GM10248 (cell line): ENCODE measurements around the gene MLPH.

Experiments used
- CTCF ChIA-PET: fragments of 300-600 bp; sonication (Branson Sonifier 250); formaldehyde crosslinking; extraction: SDS; loops from one replicate; lab custom pipeline; 2021; ENCODE audit warnings: antibody characterized with exemption; lab: Yijun Ruan, JAX
- POLR2A ChIA-PET: fragments of 350-650 bp; sonication (Branson Sonifier 250); formaldehyde crosslinking; extraction: SDS; loops from one replicate; lab custom pipeline; 2020; ENCODE audit warnings: antibody characterized with exemption; lab: Yijun Ruan, JAX
- DNase-seq: peaks from one replicate; pipeline ENCODE4 v3.0.0; 2012; ENCODE audit errors: extremely low spot score
- TF ChIP-seq, protein P1 (sequence below): IDR thresholded peaks from 2 replicates; pipeline ENCODE4 v1.5.1; 2012; ENCODE audit warnings: mild to moderate bottlenecking, low read depth; ENCODE audit errors: extremely low read depth, missing control alignments, control extremely low read depth

MLPH gene

DNA sequence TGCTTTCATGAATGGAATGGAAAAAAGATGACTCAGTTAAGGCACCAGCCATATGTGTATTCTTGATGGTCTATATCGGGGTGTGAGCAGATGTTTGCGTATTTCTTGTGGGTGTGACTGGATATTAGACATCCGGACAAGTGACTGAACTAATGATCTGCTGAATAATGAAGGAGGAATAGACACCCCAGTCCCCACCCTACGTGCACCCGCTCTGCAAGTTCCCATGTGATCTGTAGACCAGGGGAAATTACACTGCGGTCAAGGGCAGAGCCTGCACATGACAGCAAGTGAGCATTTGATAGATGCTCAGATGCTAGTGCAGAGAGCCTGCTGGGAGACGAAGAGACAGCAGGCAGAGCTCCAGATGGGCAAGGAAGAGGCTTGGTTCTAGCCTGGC, 66.9 kb downstream of the MLPH start:
- ChIA-PET CTCF (interaction anchor here (1.3 to 5.5 kb wide), 2 partner anchors 14 to 18 kb away, joined by 3 to 32 read pairs; no protein-coding TSS in a partner anchor), POLR2A (no interaction called here)
- TF ChIP-seq, protein P1, sequence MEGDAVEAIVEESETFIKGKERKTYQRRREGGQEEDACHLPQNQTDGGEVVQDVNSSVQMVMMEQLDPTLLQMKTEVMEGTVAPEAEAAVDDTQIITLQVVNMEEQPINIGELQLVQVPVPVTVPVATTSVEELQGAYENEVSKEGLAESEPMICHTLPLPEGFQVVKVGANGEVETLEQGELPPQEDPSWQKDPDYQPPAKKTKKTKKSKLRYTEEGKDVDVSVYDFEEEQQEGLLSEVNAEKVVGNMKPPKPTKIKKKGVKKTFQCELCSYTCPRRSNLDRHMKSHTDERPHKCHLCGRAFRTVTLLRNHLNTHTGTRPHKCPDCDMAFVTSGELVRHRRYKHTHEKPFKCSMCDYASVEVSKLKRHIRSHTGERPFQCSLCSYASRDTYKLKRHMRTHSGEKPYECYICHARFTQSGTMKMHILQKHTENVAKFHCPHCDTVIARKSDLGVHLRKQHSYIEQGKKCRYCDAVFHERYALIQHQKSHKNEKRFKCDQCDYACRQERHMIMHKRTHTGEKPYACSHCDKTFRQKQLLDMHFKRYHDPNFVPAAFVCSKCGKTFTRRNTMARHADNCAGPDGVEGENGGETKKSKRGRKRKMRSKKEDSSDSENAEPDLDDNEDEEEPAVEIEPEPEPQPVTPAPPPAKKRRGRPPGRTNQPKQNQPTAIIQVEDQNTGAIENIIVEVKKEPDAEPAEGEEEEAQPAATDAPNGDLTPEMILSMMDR, result no peak
- DNase-seq, result no peak

DNA sequence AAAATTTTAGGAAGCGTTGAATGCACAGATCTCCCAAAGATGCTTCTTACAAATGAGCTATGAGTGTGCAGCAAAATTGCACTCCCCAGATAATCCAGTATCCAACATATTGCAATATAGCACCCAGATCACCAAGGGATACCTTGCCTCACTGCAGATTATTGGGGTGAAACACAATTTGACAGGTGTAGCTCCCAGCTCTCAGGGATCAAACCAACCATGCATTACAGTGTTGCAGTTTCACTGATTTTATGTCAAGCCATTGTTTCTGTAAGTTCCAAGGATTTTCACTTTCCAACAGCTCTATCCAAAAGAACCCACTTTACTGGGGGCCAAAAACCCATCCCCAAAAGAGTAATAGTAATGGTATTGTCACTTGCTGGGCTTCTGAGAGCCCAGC, 68.5 kb downstream of the MLPH start:
- CTCF ChIA-PET, result interaction anchor here (1.6 to 4.1 kb wide), 3 partner anchors 17 to 80 kb away, joined by 5 to 34 read pairs (median 12); no protein-coding TSS in a partner anchor
- POLR2A ChIA-PET, result no interaction called here
- DNase-seq, result no peak
- TF ChIP-seq, protein P1, result no peak

DNA sequence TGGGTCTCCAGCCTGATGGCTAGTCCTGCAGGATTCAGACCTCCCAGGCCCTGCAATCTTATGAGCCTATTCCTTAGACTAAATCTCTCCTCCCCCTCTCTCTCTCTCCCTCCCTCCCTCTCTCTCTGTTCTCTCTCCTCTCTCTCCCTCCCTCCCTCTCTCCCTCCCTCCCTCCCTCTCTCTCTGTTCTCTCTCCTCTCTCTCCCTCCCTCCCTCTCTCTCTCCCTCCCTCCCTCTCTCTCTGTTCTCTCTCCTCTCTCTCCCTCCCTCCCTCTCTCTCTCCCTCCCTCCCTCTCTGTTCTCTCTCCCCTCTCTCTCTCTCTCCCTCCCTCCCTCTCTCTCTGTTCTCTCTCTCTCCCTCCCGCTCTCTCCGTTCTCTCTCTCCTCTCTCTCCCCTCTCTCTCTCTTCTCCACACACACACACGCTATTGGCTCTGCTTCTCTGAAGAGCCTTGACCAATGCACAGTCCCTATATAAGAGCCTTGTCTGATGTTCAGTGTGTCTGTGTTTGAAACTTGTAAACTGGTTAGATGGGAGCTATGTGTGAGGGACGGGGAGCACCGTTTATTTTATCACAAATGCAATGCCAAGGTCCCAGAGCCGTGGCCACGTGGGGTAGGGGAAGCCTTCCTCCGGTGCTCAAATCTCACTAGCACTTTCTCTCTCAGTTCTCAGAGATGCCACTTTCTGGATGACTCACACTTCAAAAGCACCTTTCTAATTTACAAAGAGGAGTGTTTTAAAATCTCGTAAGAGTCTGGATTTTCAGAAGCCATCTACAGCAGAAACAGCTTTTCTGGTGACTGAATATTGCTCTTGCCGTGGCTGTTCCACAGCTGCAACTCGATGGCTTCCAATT, 70.0 kb downstream of the MLPH start:
- peak; percentile 74 for DNase-seq
- ChIA-PET CTCF (interaction anchor here (1.2 to 4.1 kb wide), 4 partner anchors 15 to 44 kb away, joined by 3 to 34 read pairs (median 9); no protein-coding TSS in a partner anchor), POLR2A (no interaction called here)
- TF ChIP-seq, protein P1, result no peak

DNA sequence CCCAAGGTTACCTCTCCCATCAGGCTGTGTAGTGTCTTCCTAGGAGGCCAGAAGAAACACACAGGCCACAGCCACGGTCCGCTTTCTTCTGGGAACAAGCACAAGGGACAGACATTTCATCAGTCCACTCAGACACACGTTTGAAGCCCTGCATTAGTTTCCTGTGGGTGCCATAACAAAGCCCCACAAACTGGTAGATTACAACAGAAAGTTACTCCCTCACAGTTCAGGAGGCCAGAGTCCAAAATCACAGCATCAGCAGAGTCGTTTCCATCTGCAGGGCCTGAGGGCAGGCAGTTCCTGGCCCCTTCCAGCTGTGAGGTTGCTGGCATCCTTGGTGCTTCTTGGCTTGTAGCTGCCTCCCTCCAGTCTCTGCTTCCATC, 70.6 kb downstream of the MLPH start:
- CTCF ChIA-PET, result interaction anchor here (0.8 to 4.1 kb wide), 6 partner anchors 11 to 188 kb away, joined by 3 to 34 read pairs (median 3); no protein-coding TSS in a partner anchor
- TF ChIP-seq, protein P1, result no peak
- no peak for DNase-seq
- POLR2A ChIA-PET, result no interaction called here

DNA sequence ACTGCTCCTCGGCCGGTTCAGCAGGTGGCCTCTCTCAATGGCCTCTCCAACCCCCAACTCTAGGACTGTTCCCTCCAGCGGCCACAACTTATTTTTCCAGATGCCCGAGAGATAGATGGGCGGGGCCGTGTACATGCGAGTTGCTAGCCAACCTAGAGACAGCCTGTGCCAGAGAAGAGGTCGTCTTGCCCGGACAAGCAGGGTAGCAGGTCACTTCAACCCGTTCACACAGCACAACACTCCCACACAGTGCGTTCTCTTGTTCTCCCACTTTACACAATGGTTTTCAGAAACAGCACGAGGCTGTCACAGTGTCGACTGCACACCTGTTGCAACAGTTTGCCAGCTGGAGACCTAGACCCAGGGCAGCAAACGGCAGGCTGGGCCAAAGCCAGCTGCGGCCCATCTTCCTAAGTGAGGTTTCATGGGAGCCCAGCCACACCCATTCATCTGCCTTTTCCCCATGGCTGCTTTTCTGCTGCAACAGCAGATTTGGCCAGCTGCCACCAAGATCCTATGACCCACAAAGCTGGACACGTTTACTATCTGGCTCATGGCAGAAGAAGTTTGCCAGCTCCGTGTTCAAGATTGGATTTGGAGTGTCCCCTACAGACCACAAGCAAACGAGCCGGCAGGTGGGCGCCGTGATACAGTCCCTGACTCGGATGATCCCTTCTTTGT, 72.0 kb downstream of the MLPH start:
- CTCF ChIA-PET, result interaction anchor here (0.7 to 1.8 kb wide), 4 partner anchors 9 to 576 kb away, joined by 3 to 9 read pairs (median 6); no protein-coding TSS in a partner anchor

DNA sequence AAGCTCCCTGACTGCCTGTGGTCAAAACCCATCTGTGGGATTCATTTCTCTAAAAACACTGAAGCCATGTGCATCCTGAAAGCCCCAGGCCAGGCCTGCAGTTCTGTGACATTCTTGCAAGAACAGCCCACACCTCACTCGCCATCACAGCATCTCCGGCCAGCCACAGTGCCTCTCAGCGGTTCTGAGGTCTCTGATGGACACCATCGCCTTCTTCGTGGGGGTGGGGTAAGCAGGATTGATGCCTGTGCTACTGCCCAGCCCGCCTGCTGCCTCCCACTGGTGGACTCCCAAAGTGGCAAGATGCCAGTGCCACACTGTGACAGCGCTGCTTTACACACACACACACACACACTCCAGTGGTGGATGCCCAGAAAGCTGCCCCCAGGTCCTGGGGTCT, 74.2 kb downstream of the MLPH start:
- POLR2A ChIA-PET, result no interaction called here

More for the DNA sequence above, 72.0 kb downstream of the MLPH start:
- POLR2A ChIA-PET, result no interaction called here
- TF ChIP-seq, protein P1, result no peak
- no peak for DNase-seq

More for the DNA sequence above, 74.2 kb downstream of the MLPH start:
- DNase-seq, result no peak
- TF ChIP-seq, protein P1, result no peak
- CTCF ChIA-PET, result interaction anchor here (4.6 kb wide), 1 partner anchor 48 kb away, joined by 22 read pairs; no protein-coding TSS in a partner anchor
